ENCODE results near the gene SRPK2. TPM values are rescaled to one million over a fixed set of nuclear protein-coding genes. Genes with fewer than 3 reads are reported as not detected.

SRPK2 gene
- total RNA-seq, 1 experiment from 2014 or later = 50.5 TPM

DNA sequence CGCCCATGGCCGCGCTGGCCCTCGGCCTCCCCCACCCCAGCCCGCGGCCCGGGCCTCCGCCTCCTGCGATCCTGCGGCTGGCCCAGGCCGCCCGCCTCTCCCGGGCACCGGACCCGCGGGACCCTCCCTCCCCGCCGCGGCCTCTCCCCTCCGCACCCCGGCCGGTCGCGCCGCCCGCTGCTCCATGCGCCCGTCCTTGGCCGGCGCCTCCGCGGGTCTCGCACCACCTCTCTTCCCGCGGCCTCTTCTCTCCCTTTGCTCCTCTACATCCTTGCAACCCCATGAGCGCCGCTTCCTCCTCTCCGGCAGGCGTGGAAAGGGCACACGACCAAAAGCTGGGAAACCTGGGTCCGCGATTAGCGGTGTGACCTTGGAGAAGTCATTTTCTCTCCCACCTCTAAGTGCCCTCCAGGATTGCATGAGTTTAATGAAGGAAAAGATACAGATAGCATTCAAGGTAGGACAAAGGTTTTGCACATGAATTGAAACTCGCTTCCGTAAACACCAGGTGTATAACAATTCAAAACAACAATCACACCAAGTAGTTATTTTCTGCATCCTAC is 448 bp upstream of the SRPK2 start (continued):
- TF ChIP-seq, protein P1, sequence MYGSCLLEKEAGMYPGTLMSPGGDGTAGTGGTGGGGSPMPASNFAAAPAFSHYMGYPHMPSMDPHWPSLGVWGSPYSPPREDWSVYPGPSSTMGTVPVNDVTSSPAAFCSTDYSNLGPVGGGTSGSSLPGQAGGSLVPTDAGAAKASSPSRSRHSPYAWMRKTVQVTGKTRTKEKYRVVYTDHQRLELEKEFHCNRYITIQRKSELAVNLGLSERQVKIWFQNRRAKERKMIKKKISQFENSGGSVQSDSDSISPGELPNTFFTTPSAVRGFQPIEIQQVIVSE (CRISPR knock-in tag; IDR thresholded peaks at IDR 0.05; ENCODE audit: borderline replicate concordance) = no peak
- TF ChIP-seq GTF2I (CRISPR knock-in tag; conservative IDR thresholded peaks at IDR 0.05) (peak; percentile 94), ZNF232 (CRISPR knock-in tag; IDR thresholded peaks at IDR 0.05) (no peak), NR1H2 (CRISPR knock-in tag; IDR thresholded peaks at IDR 0.05) (no peak), KAT7 (CRISPR knock-in tag; IDR thresholded peaks at IDR 0.05; ENCODE audit: borderline replicate concordance) (no peak), ATF1 (CRISPR knock-in tag; IDR thresholded peaks at IDR 0.05) (no peak), MXD4 (CRISPR knock-in tag; IDR thresholded peaks at IDR 0.05; ENCODE audit: borderline replicate concordance) (no peak)
- TF ChIP-seq, protein P2, sequence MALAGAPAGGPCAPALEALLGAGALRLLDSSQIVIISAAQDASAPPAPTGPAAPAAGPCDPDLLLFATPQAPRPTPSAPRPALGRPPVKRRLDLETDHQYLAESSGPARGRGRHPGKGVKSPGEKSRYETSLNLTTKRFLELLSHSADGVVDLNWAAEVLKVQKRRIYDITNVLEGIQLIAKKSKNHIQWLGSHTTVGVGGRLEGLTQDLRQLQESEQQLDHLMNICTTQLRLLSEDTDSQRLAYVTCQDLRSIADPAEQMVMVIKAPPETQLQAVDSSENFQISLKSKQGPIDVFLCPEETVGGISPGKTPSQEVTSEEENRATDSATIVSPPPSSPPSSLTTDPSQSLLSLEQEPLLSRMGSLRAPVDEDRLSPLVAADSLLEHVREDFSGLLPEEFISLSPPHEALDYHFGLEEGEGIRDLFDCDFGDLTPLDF (CRISPR knock-in tag; IDR thresholded peaks at IDR 0.05) = no peak
- TF ChIP-seq, protein P3, sequence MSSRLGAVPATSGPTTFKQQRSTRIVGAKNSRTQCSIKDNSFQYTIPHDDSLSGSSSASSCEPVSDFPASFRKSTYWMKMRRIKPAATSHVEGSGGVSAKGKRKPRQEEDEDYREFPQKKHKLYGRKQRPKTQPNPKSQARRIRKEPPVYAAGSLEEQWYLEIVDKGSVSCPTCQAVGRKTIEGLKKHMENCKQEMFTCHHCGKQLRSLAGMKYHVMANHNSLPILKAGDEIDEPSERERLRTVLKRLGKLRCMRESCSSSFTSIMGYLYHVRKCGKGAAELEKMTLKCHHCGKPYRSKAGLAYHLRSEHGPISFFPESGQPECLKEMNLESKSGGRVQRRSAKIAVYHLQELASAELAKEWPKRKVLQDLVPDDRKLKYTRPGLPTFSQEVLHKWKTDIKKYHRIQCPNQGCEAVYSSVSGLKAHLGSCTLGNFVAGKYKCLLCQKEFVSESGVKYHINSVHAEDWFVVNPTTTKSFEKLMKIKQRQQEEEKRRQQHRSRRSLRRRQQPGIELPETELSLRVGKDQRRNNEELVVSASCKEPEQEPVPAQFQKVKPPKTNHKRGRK (CRISPR knock-in tag; IDR thresholded peaks at IDR 0.05; ENCODE audit: borderline replicate concordance) = no peak
- TF ChIP-seq, protein P4, sequence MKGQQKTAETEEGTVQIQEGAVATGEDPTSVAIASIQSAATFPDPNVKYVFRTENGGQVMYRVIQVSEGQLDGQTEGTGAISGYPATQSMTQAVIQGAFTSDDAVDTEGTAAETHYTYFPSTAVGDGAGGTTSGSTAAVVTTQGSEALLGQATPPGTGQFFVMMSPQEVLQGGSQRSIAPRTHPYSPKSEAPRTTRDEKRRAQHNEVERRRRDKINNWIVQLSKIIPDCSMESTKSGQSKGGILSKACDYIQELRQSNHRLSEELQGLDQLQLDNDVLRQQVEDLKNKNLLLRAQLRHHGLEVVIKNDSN (CRISPR knock-in tag; IDR thresholded peaks at IDR 0.05) = no peak
- TF ChIP-seq, protein P5, sequence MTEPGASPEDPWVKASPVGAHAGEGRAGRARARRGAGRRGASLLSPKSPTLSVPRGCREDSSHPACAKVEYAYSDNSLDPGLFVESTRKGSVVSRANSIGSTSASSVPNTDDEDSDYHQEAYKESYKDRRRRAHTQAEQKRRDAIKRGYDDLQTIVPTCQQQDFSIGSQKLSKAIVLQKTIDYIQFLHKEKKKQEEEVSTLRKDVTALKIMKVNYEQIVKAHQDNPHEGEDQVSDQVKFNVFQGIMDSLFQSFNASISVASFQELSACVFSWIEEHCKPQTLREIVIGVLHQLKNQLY (CRISPR knock-in tag; IDR thresholded peaks at IDR 0.05) = no peak

DNA sequence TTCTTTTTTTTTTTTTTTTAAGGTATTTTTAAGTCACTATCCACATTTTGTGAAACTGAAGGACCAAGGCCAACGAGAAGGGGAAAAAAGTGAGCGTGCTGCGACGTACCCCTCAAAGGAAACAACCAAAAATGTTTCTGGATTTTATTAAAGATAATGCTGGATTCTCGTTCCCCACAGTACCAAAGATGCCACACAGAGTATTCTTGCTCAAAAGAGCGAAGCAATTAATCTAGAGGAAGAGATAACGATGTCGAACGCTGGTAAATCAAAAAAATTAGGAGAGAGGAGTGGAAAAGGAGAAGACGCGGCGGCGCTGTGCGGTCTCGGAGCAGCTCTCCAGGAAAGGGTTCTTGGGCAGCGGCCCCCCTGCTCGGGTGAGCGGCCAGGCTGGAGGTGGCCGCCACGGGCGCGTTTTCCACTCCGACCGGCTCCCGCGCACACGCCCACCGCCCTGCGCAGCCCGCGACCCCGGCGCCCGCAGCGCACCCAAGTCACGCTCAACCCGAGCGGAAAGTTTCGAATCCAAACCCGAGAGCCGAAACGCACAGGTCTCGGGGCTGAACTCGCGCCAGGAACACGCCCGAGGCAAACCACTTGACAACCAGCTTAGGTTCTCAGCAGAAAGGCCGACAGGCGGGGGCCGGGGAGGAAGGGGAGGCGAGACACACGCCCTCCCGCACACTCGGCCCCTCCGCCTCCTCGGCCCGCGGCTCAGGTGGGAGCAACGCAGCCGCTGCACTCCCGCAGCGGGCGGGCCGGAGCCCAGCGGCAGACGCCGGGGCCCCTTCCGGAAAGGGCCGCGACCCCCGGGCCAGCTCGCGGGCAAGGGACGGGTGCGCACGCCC is 989 bp downstream of the SRPK2 start:
- ChIA-PET POLR2A (no interaction called here), CTCF (interaction anchor here (1.0 to 2.3 kb wide), 4 partner anchors 12 to 235 kb away, joined by 3 to 11 read pairs (median 4); no protein-coding TSS in a partner anchor)
- H3K27me3 Mint-ChIP-seq (ENCODE audit: low read depth) = peaks cover 6% of the 10 kb centered on the region; the same call in 1 of the 2 replicates
- DNase-seq (ENCODE audit: low spot score) = peak; percentile 59
- H3K4me3 Mint-ChIP-seq = peak overlapping the region; percentile 93
- peaks cover 17% of the 10 kb centered on the region for H3K4me1 Mint-ChIP-seq
- no peaks in the 10 kb centered on the region for H3K9me3 Mint-ChIP-seq
- H3K36me3 Mint-ChIP-seq = peaks cover 5% of the 10 kb centered on the region
- peak; percentile 35 for ATAC-seq
- H3K27ac Mint-ChIP-seq = no peak overlapping the region
- TF ChIP-seq GRHL2 (CRISPR knock-in tag; IDR thresholded peaks at IDR 0.05; ENCODE audit: insufficient replicate concordance, severe bottlenecking) (no peak), CREB1 (CRISPR knock-in tag; IDR thresholded peaks at IDR 0.05) (no peak), CREM (CRISPR knock-in tag; IDR thresholded peaks at IDR 0.05) (peak; percentile 47; the same call in 1 of the 2 replicates), MXD4 (CRISPR knock-in tag; IDR thresholded peaks at IDR 0.05; ENCODE audit: borderline replicate concordance) (no peak), MYBL2 (CRISPR knock-in tag; IDR thresholded peaks at IDR 0.05) (no peak), JAZF1 (CRISPR knock-in tag; IDR thresholded peaks at IDR 0.05) (no peak), ETV6 (CRISPR knock-in tag; IDR thresholded peaks at IDR 0.05) (no peak), KAT7 (CRISPR knock-in tag; IDR thresholded peaks at IDR 0.05; ENCODE audit: borderline replicate concordance) (peak; percentile 89)
- TF ChIP-seq, protein P6, sequence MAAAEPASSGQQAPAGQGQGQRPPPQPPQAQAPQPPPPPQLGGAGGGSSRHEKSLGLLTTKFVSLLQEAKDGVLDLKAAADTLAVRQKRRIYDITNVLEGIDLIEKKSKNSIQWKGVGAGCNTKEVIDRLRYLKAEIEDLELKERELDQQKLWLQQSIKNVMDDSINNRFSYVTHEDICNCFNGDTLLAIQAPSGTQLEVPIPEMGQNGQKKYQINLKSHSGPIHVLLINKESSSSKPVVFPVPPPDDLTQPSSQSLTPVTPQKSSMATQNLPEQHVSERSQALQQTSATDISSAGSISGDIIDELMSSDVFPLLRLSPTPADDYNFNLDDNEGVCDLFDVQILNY (CRISPR knock-in tag; IDR thresholded peaks at IDR 0.05) = peak; percentile 84; the same call in 1 of the 2 replicates
- TF ChIP-seq, protein P7, sequence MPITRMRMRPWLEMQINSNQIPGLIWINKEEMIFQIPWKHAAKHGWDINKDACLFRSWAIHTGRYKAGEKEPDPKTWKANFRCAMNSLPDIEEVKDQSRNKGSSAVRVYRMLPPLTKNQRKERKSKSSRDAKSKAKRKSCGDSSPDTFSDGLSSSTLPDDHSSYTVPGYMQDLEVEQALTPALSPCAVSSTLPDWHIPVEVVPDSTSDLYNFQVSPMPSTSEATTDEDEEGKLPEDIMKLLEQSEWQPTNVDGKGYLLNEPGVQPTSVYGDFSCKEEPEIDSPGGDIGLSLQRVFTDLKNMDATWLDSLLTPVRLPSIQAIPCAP (CRISPR knock-in tag; IDR thresholded peaks at IDR 0.05) = no peak
- TF ChIP-seq, protein P8, sequence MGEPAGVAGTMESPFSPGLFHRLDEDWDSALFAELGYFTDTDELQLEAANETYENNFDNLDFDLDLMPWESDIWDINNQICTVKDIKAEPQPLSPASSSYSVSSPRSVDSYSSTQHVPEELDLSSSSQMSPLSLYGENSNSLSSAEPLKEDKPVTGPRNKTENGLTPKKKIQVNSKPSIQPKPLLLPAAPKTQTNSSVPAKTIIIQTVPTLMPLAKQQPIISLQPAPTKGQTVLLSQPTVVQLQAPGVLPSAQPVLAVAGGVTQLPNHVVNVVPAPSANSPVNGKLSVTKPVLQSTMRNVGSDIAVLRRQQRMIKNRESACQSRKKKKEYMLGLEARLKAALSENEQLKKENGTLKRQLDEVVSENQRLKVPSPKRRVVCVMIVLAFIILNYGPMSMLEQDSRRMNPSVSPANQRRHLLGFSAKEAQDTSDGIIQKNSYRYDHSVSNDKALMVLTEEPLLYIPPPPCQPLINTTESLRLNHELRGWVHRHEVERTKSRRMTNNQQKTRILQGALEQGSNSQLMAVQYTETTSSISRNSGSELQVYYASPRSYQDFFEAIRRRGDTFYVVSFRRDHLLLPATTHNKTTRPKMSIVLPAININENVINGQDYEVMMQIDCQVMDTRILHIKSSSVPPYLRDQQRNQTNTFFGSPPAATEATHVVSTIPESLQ (CRISPR knock-in tag; IDR thresholded peaks at IDR 0.05) = no peak
- TF ChIP-seq, protein P5 (CRISPR knock-in tag; IDR thresholded peaks at IDR 0.05) = no peak
- TF ChIP-seq, protein P9, sequence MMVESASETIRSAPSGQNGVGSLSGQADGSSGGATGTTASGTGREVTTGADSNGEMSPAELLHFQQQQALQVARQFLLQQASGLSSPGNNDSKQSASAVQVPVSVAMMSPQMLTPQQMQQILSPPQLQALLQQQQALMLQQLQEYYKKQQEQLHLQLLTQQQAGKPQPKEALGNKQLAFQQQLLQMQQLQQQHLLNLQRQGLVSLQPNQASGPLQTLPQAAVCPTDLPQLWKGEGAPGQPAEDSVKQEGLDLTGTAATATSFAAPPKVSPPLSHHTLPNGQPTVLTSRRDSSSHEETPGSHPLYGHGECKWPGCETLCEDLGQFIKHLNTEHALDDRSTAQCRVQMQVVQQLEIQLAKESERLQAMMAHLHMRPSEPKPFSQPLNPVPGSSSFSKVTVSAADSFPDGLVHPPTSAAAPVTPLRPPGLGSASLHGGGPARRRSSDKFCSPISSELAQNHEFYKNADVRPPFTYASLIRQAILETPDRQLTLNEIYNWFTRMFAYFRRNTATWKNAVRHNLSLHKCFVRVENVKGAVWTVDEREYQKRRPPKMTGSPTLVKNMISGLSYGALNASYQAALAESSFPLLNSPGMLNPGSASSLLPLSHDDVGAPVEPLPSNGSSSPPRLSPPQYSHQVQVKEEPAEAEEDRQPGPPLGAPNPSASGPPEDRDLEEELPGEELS (CRISPR knock-in tag; IDR thresholded peaks at IDR 0.05) = peak; percentile 21; the same call in 1 of the 2 replicates
